ENCODE results near the gene TTC16.
"Not testable (repeated sequence)": the region's sequence is repeated elsewhere in the genome, so short reads cannot be mapped to it uniquely, and the experiment has no call there.

TTC16 gene

DNA sequence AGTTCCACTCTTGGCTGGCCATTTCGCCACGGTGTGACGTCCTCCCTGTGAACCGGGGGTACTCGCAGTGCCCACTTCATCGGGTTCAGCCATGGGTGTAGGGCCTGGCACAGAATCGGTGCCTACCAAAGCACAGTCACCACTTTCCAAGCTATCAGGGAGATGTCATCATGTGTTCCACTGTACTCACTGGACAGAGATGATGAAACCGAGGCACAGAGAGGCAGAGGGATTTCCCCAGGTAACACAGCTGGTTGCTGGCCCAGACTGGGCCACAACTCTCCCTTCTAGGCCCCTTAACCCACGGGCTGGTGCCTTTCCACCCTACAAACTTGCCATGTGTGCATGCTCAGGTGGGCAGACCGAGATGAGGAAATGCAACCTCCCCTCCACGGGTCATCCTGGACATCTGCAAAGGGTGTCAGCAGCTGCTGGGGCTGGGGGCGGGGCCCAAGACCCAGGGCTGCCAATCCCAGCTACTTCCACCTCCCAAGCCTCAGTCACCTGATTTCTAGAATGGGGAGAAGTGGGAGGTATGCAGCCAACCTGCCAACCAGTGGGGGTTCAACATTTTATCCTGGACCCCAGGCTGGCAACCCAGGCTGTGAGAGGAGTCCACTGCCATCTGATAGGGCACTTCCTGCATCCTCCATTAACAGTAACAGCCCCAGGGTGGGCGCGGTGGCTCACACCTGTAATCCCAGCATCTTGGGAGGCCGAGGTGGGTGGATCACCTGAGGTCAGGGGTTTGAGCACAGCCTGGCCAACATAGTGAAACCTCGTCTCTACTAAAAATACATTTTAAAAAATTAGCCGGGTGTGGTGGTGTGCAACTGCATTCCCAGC, 63.5 kb downstream of the TTC16 start:
- FAIRE-seq (peak; percentile 90), DNase-seq (ENCODE audit: extremely low spot score, insufficient read length, low read depth) (no peak)

DNA sequence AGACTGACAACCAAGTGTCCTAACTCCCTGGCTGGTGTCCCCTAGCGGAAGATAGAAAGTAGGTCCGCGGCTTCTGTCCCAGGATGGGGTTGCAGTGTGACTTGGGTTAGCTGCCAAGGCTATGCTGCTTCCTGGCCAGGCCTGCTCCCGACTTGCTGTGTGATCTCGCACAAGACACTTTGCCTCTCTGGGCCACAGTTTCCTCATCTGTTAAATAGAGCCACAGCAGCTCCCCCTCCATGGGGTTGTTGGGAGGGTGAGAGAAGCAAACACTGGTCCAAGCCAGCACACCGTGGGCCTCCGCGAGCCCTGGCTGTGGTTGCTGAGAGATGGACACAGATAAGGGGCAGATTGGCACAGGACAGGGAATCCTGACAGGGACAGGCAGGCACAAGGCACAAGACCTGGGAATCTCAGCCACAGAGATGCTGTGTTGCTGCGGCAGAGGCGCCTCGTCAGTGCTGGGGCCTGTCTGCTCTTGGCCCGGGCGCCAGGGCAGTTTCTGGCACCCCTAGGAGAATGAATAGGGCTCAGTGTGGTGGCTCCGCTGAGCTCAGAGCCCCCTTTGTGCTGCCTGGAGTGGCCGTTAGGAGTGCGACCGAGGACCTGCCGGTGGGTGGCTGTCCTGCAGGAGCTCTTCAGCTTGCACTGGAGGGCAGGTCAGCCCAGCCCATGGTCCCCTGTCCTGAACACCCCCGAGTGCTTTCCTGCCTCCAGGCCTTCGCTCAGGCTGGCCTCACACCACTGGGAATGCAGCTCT, 64.4 kb downstream of the TTC16 start:
- no peak for DNase-seq (ENCODE audit: extremely low spot score, insufficient read length, low read depth)
- FAIRE-seq, result no peak

DNA sequence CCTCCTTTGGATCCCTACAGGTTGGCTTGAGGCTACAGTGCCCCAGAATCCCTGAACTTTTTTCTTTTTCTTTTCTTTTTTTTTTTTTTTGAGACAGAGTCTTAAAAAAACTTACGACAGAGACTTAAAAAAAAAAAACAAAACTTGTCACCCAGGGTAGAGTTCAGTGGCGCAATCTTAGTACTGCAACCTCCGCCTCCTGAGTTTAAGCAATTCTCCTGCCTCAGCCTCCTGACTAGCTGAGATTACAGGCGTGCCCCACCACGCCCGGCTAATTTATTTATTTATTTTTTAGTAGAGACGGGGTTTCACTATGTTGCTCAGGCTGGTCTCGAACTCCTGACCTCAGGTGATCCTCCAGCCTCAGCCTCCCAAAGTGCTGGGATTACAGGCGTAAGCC, 65.0 kb downstream of the TTC16 start:
- not testable (repeated sequence) for DNase-seq (ENCODE audit: extremely low spot score, insufficient read length, low read depth); FAIRE-seq

All from GM18507 (cell line).